ENCODE measurements around the gene MAPKBP1. TPM values are rescaled to one million over a fixed set of nuclear protein-coding genes. Genes with fewer than 3 reads are reported as not detected.
"Not testable (repeated sequence)": the region's sequence is repeated elsewhere in the genome, so short reads cannot be mapped to it uniquely, and the experiment has no call there.

The MAPKBP1 gene, protein sequence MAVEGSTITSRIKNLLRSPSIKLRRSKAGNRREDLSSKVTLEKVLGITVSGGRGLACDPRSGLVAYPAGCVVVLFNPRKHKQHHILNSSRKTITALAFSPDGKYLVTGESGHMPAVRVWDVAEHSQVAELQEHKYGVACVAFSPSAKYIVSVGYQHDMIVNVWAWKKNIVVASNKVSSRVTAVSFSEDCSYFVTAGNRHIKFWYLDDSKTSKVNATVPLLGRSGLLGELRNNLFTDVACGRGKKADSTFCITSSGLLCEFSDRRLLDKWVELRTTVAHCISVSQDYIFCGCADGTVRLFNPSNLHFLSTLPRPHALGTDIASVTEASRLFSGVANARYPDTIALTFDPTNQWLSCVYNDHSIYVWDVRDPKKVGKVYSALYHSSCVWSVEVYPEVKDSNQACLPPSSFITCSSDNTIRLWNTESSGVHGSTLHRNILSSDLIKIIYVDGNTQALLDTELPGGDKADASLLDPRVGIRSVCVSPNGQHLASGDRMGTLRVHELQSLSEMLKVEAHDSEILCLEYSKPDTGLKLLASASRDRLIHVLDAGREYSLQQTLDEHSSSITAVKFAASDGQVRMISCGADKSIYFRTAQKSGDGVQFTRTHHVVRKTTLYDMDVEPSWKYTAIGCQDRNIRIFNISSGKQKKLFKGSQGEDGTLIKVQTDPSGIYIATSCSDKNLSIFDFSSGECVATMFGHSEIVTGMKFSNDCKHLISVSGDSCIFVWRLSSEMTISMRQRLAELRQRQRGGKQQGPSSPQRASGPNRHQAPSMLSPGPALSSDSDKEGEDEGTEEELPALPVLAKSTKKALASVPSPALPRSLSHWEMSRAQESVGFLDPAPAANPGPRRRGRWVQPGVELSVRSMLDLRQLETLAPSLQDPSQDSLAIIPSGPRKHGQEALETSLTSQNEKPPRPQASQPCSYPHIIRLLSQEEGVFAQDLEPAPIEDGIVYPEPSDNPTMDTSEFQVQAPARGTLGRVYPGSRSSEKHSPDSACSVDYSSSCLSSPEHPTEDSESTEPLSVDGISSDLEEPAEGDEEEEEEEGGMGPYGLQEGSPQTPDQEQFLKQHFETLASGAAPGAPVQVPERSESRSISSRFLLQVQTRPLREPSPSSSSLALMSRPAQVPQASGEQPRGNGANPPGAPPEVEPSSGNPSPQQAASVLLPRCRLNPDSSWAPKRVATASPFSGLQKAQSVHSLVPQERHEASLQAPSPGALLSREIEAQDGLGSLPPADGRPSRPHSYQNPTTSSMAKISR (N-terminal part only)
- total RNA-seq = 22.8 TPM

DNA sequence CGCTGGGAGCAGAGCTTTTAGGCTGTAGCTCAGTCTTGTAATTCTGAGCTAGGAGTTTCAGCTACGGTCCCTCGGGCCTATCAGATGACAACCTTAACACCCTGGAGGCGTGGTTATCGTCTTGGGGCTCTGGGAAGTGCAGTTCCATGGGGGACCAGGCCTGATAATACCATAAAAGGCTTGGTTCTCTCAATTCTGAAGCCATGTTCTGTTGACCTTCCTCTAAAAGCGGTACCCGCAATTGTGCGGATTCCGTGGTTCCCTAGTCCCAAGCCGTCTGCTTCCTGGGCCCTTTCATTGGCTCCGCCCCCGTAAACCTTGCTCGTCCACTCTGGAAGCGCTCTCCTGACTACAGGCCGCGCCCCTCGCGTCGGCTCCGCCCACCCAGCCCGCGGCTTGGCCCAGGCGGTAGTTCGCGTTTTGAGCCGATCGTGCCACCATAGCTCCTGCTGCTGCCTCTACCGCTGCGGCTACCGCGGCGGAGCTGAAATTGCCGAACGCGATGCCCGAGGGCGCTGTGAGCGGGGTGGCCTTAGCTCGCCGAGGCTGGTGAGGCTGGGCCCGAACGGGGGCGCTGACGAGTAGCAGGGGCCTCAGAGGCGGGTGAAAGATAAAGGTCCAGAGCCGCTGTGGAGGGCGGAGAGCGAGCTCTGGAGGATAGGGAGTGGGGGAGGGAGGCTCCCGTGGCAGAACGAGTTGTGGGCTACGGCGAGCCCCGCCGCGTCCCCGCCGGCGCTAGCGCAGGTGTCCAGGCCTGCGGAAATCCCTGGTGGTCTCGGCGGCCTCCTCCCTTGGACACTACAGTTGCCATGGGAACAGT is at the start of gene MAPKBP1:
Gene MAPKBP1 (plus strand): TSS at position 423 of the 820 bp plus-strand sequence. CDS start 792 bp downstream, outside the sequence.
- peak; percentile 99 for DNase-seq

DNA sequence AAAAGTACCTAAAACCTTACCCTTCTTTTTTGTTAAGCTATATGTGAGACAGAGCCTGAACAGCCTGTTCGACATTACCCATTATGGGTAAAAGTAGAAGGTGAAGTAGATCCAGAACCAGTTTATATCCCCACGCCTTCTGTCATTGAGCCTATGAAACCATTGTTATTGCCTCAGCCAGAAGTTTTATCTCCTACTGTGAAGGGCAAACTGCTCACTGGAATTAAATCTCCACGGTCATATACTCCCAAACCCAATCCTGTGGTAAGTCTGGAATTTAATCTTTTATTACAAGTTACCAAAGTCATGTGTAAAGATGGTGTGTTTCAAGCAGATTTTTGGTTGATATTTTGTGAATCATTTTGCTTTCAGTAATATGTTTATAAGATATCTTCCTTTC is 47.1 kb upstream of the MAPKBP1 start:
- no peak for DNase-seq

DNA sequence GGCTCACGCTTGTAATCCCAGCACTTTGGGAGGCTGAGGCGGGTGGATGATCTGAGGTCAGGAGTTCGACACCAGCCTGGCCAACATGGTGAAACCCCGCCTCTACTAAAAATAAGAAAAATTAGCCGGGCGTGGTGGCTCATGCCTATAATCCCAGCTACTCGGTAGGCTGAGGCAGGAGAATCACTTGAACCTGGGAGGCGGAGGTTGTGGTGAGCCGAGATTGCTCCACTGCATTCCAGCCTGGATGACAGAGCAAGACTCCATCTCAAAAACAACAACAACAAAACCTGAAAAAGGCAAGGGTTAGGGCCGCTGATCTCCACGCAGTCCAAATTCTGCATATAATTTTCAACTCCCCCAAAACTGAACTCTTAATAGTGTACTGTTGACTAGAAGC is 46.2 kb upstream of the MAPKBP1 start:
- DNase-seq = not testable (repeated sequence)

DNA sequence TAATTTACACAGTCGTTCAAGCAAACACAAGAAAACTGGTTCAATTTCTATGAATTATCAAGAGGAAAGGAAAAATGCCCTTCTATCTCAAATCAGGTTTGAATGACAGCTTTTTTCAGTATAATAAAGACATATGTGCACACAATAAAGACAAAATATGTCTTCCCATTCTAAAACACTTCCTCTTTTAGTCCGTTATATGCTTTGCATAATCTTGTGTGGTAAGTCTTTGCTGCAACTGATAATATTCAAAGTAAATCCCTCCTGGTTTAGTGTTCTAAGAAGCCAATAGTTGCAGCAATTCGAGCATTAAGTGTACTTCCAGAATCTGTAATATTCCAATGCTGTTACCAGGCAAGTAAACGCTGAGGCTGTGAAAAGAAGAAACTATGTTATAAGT is 43.7 kb upstream of the MAPKBP1 start:
- DNase-seq = no peak

DNA sequence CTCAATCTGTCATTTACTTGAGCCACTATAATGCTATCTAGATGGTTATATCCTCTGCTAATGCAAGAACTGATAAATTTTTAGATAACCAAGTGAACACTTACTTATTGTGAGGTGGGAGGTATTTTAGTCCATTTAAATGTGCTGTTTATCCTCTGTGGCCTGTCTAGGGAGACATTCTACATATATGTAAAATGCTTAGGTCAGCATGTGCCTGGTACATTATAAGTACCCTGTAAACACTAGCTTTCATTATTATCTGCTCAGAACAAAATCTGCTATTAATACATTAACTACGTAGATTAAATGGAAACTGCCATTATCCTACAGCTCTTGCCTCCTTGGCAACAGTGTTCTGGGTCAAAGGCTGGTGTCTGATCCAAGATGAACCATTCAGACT is 41.8 kb upstream of the MAPKBP1 start:
- DNase-seq = no peak

DNA sequence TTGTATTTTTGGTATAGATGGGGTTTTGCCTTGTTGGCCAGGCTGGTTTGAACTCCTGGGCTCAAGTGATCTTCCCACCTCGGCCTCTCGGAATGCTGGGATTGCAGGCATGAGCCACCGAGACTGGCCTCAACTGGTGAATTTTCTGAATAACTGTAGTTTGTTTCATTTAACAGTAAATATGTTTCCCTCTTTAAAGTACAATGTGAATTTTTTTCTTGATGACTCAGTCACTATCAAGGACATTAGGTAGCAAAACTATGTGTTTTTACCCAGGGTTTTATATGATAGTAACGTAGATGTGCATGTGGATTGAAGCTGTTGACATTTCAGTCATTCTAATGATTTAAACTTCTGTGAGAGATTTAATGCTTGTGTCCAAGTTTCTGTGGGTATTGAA is 40.2 kb upstream of the MAPKBP1 start:
- no peak for DNase-seq

DNA sequence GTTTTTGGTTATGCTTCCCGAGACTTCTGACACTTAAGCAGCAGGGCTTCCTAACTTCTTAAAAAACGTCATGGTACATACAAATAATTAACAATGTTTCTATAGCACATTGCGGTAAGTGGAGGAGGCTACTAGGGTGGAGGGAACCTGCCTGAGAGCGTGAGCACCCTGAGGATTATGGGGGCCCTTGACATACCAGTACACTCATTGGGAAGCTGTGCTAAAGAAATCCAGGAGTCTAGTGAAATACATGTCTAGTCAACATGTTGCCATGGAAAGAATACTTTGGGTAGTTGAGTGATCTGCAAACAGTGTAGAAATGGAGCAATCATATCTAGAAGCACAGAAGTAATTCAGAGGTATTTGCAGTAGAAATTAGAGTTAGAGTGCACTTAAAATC is 39.2 kb upstream of the MAPKBP1 start:
- no peak for DNase-seq

DNA sequence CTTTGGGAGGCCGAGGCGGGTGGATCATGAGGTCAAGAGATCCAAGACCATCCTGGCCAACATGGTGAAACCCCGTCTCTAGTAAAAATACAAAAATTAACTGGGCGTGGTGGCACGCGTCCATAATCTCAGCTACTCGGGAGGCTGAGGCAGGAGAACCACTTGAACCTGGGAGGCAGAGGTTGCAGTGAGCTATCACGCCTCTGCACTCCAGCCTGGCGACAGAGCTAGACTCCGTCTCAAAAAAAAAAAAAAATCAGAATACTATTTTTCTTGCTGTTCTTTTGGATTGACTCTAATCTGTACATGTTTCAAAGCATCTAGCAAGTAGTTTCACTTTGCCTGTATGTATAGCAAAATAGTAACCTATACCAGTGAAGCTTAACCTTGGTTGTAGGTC is 38.8 kb upstream of the MAPKBP1 start:
- DNase-seq = not testable (repeated sequence)

DNA sequence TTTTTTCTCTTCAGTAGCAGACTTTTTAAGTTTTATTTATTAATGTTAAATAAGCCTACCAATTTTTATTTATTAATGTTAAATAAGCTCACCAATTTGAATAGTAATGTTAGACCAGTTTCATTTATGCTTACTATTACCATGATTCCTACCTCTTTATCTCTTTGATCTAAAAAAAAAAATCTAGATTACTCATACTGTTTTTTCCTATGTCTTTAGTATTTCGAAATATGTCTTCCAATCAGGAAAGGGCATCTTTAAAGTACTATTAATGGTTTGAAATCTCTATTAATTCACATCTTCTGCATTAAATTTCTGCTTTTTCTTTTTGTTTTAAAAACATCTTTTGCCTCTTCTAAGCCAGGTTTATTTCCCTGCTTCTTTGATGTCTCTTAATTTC is 27.5 kb upstream of the MAPKBP1 start:
- DNase-seq = no peak

DNA sequence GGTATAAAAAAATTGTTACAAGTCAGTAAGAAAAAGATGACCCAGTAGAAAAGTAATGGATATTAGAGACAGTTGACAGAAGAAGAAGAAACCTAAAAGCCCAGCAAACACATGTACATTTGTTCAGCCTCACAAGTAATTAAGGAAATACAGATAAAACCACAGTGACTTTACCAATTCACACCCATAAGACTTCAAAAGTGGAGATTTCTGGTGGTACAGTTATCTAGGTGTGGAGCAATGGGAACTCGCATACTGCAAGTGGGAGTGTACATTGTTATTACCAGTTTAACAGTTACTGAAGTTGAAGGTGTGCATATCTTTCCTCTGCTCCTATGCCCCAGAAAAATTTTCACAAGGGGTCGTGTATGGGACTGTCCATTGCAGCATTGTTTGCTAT is 18.1 kb upstream of the MAPKBP1 start:
- no peak for DNase-seq

DNA sequence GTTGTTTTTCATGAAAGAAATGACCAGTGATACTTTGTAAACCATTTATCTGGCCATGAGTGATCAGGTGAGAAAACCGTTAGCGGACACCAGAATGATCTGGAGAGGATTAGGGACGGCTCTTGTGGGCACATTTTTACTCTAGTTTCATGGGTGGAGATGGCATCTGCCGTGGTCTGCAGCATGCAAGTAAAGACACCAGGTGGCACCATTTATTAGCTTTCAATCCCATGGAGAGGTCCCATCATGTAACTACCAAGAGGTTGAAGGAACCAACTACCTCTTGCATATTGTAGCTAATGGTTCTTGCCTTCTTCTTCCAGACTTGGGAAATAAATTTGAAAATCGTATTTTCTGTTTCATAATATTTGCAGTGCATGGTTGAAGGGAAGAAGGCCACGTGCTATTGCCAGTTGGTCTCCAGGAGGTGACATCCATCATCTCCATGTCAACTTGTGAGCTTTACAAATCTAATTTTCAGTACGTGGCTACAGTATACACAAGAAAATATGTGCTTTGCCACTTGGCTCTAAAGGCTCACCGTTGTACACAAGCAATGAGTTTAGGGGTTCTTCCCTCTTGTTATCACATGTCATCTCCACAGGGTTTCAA is 1.5 kb upstream of the MAPKBP1 start:
- DNase-seq = peak; percentile 76

DNA sequence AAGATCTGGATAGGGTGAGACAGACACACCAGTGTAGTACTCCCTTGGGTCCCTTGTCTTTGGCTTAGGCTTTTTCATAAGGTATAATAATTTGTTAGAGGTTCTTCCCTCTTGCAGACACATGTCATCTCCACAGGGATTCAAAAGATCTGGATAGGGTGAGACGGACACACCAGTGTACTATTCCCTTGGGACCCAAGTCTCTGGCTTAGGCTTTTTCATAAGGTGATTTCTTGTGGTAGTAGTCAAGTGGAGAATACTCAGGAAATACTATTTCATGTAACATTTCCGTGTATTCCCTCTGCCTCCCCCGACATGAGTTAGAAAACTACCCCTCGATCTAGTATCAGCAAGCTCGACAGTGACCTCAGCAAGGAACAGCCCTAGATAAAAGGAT is 954 bp upstream of the MAPKBP1 start:
- DNase-seq = no peak

DNA sequence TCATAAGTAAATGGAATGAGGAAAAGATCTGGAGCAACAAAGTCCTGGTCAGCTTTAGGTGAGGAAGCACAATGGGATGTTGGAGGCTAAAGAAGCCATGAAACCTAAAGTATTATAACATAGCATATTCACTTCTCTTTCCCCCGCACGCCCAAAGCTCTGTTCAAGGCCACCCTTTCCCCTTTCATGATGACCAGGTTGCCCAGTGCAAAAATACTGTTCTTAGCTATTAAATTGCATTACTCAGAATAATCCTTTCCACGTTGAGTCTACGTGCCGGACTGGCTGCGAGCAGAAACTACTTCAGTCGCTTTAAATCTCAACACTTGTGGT is 589 bp upstream of the MAPKBP1 start:
- DNase-seq = no peak

DNA sequence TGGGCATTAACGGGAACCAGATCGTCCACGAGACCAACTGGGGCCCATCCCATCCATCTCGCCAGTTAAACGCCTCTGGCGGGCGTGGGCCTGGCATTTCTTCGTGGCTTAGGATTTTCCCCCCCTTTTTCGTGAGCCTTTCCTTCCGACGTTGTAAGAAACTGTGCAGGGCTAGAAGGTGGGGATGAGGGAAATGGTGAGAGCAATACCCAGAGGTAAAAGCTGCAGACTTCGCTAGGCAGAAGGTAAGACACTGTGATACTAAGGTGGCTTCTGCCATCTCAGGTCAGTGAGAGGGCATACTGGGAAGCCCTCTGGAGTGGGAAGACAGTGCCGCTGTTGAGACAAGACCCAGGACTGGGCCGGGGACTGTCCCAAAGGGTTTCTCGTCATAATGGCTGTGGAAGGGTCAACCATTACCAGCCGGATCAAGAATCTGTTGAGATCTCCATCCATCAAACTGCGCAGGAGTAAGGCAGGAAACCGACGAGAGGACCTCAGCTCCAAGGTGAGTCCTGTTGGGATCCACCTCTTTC is 666 bp downstream of the MAPKBP1 start:
- DNase-seq = no peak

DNA sequence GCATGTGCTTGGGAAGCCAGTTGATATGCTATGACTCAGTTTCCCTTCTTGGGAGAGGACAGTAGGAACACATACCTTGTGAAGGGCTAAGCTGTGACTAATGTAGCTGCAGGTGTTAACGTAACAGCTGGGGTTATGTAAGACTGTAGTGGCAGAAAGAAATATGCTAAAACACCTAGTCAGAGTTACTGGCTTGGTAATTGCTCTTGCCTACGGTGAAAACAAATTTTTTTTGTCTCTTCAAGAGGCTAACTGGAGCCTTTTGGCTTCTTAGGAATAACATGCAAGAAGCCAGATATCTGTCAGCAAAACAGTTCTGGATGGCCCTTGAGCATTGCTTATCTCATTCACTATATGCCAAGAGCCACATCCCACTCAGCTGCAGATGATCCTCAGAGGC is 1.4 kb downstream of the MAPKBP1 start:
- no peak for DNase-seq

DNA sequence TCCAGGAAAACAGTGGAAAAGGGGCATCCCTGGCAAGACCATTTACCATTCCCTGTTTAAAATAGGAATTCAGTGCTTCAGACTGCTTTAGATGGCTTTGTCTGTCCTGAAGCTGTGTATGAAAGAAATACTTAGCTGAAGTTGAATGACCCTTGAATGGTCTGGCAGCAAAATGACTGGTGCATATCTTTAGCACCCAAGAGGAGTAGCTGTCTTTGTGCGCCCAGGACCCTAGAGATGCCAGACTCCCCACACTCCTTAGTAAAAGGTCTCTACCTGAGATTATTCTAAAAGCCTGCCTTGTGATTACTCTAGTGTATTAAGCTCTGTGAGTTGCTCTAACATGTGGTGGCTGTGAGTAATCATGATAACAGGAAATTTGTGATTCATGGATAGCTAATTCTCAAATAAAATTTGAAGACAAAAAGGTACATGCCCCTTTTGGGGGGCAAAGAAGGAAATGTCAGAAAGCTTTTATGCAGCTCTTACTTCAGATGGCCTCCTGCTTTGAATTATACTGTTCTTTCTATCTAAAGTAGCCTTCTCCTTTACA is 3.2 kb downstream of the MAPKBP1 start:
- no peak for DNase-seq

DNA sequence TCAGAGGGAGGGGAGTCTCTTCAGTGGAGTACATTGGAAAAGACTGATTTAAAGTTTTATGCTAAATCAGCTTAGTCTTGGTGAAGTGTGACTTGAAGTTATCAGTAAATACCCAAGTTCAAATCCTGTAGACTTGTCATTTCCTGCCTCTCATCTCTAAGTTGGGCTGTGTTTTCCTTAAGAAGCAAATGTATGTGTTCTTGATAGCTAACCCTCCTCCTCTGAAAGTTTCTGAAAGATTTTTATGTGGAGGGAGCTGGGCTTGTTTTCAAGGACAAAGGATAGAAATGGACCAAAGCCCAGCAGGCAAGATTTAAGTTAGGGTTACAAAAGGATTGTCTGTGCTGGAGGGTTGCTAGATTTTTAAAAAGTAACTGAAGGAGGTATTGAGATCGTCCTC is 4.2 kb downstream of the MAPKBP1 start:
- DNase-seq = no peak

DNA sequence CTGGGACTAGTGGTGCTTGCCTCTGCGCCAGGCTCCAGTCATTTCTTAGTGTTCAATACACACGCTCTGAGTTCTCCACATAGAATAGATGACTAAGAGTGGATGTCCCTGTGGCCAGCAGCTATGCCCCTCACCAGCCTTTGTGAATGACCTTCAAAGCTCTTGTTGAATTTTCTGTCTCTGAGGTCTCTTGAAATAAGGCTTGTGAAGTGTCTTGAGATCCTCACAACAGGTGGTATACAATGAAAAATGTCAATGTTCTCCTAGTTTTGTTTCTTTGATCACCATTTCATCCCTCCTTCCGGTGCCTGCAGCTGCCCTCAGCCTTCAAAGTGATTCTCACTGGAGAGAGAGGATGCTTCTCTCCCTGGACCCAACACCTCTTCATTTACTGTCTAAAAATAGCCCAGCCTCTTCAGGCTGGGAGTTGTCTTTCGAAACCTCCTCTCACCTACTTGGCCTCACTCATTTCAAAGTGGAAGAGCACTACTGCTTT is 5.4 kb downstream of the MAPKBP1 start:
- DNase-seq = peak; percentile 42

DNA sequence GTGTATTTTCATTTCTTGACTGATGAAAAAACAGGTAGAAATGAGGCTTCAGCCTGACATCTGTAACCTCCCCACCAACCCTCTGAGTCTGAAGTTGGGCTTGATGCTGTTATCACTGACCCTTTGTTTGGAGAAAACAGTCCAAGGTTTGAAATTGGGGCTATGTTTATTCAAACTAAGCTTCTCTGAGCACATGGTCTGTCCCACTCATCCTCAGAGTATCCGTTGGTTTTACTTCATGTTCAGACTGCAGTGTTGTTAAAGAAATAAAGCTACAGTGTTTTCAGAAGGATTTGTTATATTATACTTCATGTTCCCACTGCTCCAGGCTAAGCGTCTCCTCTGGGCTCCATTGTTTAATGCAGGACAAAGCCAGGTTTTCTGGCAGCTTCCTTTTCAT is 6.0 kb downstream of the MAPKBP1 start:
- DNase-seq = no peak

DNA sequence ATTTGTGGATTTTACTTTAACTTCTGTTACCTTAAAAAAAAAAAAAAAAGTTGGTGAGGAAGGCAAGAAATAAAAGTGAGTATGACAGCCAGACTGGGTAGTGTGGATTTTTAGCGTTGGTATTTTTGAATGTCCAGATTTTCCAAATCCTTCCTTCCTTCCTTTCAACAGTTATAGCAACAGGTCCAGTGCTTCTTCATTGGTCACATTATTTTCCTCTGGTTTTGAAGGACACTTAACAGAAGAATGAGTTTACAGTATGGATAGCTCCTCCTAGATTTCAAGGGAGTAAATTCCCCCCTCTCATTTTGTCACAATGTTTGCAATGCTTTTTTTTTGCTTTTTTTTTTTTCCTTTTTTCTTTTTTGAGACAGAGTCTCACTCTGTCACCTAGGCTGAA is 6.4 kb downstream of the MAPKBP1 start:
- no peak for DNase-seq
